Large intestine (tissue), 3 donors: ENCODE results near the gene TRAF3. TPM values are rescaled to one million over a fixed set of nuclear protein-coding genes. Genes with fewer than 3 reads are reported as not detected.
A peak's percentile ranks its signal among the peaks of the same experiment; 100 is the strongest.

ENCODE experiments used
- DNase-seq, 2 donors: peaks; one replicate each; pipeline versions ENCODE4 v3.0.0 to v3.0.0-alpha.2; 2013
- H3K27ac ChIP-seq: one replicate; pipeline ENCODE4 v1.5.1; 2013; ENCODE audit warnings: low read length
- H3K27me3 ChIP-seq: 2 replicates; pipeline ENCODE4 v1.6.1; 2013; ENCODE audit warnings: low read length; ENCODE audit not compliant: control insufficient read depth, insufficient read depth
- H3K36me3 ChIP-seq: 2 replicates; pipeline ENCODE4 v1.6.1; 2013; ENCODE audit warnings: low read length; ENCODE audit not compliant: control insufficient read depth, insufficient read depth
- H3K4me1 ChIP-seq: one replicate; pipeline ENCODE4 v1.6.1; 2013; ENCODE audit warnings: low read length; ENCODE audit not compliant: control insufficient read depth, insufficient read depth
- H3K4me3 ChIP-seq: one replicate; pipeline ENCODE4 v1.5.1; 2013; ENCODE audit warnings: low read length
- H3K9me3 ChIP-seq: one replicate; pipeline ENCODE4 v1.6.1; 2013; ENCODE audit warnings: mild to moderate bottlenecking, low read depth, low read length, moderate library complexity; ENCODE audit not compliant: control insufficient read depth
- WGBS: methylation state at CpG from one replicate; pipeline ENCODE4 v1.1.5; 2013; ENCODE audit warnings: low lambda C conversion rate; ENCODE audit not compliant: insufficient coverage; 5-methylcytosine and 5-hydroxymethylcytosine counted together
- polyA plus RNA-seq: library from polyadenylated mRNA; unstranded; fragments of 120-200 nt; gene quantifications from one replicate; pipeline ENCODE4 v1.2.1, GENCODE V29; 2013

The TRAF3 gene
- polyA plus RNA-seq, 1 donor, result 16.3 TPM

GRCh38 chr14:102878174-102878969, 101.1 kb downstream of the TRAF3 start:
- WGBS, result no CpG with 5 or more reads among the region's 6 CpGs
- Histone ChIP-seq H3K27me3 (no peaks in the 10 kb centered on the region), H3K36me3 (peaks cover 23% of the 10 kb centered on the region), H3K4me3 (no peak overlapping the region), H3K9me3 (no peaks in the 10 kb centered on the region), H3K4me1 (peaks cover 28% of the 10 kb centered on the region), H3K27ac (peak overlapping the region; percentile 44)
- peak; percentile 31 to 59 for DNase-seq

- H3K4me3 ChIP-seq, result no peak overlapping the region
- H3K27ac ChIP-seq, result peak overlapping the region; percentile 44
- H3K9me3 ChIP-seq, result no peaks in the 10 kb centered on the region
- peak; percentile 60 to 68 for DNase-seq
- H3K27me3 ChIP-seq, result no peaks in the 10 kb centered on the region
- H3K4me1 ChIP-seq, result peaks cover 28% of the 10 kb centered on the region
- no CpG with 5 or more reads among the region's 6 CpGs for WGBS
- peaks cover 23% of the 10 kb centered on the region for H3K36me3 ChIP-seq
Measured at GRCh38 chr14:102878970-102879460, 101.8 kb downstream of the TRAF3 start.

DNA sequence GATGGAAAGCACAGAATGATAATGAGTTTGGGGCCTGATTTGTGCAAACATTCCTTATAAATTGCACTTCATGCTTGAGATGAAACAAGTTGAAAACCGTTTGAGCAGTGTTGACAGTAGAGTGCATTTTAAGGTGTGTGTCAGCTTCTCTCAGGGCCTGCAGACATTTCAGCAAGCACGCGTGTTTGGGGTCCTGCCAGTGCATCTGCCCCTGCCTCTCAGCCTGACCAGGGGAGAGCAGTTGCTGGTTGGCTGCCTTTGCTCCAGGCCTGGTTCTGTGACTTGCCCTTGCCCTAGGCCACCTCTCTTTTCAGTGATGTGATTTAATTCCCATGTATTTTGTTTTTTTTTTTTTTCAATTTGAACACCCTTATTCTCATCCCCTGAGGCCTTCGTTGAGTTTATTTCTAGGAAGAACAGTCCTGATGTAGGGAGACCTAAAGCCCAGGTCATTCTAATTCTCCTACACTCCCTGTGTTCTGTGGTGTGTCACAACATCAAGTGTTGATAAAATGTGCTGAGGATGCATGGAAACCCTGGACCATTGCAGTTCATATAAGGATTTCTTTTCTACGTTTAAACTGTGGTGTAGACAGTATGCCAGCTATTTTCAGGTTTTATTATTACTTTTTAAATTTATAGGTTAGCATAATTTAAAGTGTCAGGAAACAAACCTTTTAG, 105.1 kb downstream of the TRAF3 start:
- Histone ChIP-seq H3K27ac (peak overlapping the region; percentile 79), H3K27me3 (no peaks in the 10 kb centered on the region), H3K4me3 (no peak overlapping the region), H3K9me3 (no peaks in the 10 kb centered on the region), H3K36me3 (peaks cover 12% of the 10 kb centered on the region), H3K4me1 (peaks cover 40% of the 10 kb centered on the region)
- 100% methylated on average over 1 of the region's 5 CpGs for WGBS
- no peak for DNase-seq

DNA sequence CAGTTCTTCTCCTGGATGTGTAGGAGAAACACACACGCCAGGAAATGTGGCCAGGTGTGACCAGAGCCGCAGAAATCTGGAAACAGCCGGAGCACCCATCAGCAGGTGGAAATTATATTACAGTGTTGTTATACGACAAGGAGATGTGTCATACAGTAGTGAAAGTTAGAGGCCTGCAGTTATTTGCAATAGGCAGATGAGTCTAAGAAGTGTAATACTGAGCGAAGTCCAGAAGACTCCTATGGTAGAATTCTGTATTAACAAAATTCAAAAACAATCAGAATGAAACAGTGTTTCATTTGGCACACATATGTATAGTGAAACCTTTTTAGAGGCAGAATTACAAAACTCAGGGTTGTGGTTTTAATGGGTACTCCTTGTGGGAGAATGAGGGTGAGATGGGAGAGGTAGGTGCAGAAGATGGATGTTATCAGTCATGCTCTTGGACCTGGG, 105.9 kb downstream of the TRAF3 start:
- WGBS, result no CpG with 5 or more reads among the region's 5 CpGs
- Histone ChIP-seq H3K9me3 (no peaks in the 10 kb centered on the region), H3K36me3 (peaks cover 9% of the 10 kb centered on the region), H3K27ac (peak overlapping the region; percentile 79), H3K4me3 (no peak overlapping the region), H3K4me1 (peaks cover 46% of the 10 kb centered on the region), H3K27me3 (no peaks in the 10 kb centered on the region)
- DNase-seq, result peak; percentile 76 to 88

DNA sequence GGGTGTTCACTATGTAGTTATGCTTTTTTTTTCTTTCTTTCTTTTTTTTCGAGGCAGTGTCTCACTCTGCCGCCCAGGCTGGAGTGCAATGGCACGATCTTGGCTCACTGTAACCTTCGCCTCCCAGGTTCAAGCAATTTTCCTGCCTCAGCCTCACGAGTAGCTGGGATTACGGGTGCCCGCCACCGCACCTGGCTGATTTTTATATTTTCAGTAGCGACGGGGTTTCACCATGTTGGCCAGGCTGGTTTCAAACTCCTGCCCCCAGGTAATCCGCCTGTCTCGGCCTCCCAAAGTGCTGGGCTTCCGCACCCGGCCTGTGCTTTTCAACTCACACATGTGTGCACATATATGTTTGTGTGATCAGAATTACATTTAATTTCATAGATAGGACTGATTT, 106.3 kb downstream of the TRAF3 start:
- peak overlapping the region; percentile 79 for H3K27ac ChIP-seq
- peak in 1 of 2 donors; percentile 28 for DNase-seq

GRCh38 chr14:102885737-102886447, 108.6 kb downstream of the TRAF3 start:
- H3K36me3 ChIP-seq, result peaks cover 13% of the 10 kb centered on the region
- H3K4me3 ChIP-seq, result no peak overlapping the region
- H3K9me3 ChIP-seq, result no peaks in the 10 kb centered on the region
- H3K4me1 ChIP-seq, result peaks cover 40% of the 10 kb centered on the region
- H3K27me3 ChIP-seq, result no peaks in the 10 kb centered on the region
- no CpG with 5 or more reads among the region's 22 CpGs for WGBS
- peak overlapping the region; percentile 78 for H3K27ac ChIP-seq
- peak; percentile 64 to 76 for DNase-seq

More for the DNA sequence above, 106.3 kb downstream of the TRAF3 start:
- H3K27me3 ChIP-seq, result no peaks in the 10 kb centered on the region
- no peaks in the 10 kb centered on the region for H3K9me3 ChIP-seq
- H3K4me1 ChIP-seq, result peaks cover 50% of the 10 kb centered on the region
- peaks cover 12% of the 10 kb centered on the region for H3K36me3 ChIP-seq
- no peak overlapping the region for H3K4me3 ChIP-seq
- no CpG with 5 or more reads among the region's 14 CpGs for WGBS

GRCh38 chr14:102888748-102889147, 111.5 kb downstream of the TRAF3 start:
- Histone ChIP-seq H3K9me3 (no peaks in the 10 kb centered on the region), H3K27me3 (no peaks in the 10 kb centered on the region), H3K4me3 (no peak overlapping the region), H3K36me3 (peaks cover 19% of the 10 kb centered on the region), H3K4me1 (peaks cover 32% of the 10 kb centered on the region), H3K27ac (no peak overlapping the region)
- WGBS, result no CpG with 5 or more reads among the region's 1 CpG
- no peak for DNase-seq

DNA sequence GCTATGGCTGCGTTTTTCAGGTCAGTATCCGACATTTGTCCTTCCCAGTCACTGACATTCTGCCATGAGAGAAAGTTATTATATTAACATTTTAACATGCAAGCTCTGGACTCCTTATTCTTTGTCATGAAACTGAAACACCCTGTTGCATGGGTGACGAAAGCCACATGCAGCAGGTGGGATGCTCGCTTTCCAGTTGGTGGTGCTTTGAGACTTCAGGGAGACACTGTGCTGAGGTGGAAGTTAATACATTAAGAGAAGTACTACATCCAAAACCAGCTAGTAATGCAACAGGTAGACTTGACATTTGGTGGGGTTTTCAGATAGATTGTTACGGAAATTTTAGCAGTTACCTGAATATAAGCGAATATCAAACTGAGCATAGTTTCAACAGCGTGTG, 112.4 kb downstream of the TRAF3 start:
- peaks cover 27% of the 10 kb centered on the region for H3K4me1 ChIP-seq
- no peak overlapping the region for H3K27ac ChIP-seq
- H3K27me3 ChIP-seq, result no peaks in the 10 kb centered on the region
- H3K9me3 ChIP-seq, result no peaks in the 10 kb centered on the region
- WGBS, result no CpG with 5 or more reads among the region's 7 CpGs
- DNase-seq, result no peak
- H3K36me3 ChIP-seq, result peaks cover 23% of the 10 kb centered on the region
- no peak overlapping the region for H3K4me3 ChIP-seq

GRCh38 chr14:102891111-102891510, 113.9 kb downstream of the TRAF3 start:
- Histone ChIP-seq H3K36me3 (peaks cover 35% of the 10 kb centered on the region), H3K27me3 (no peaks in the 10 kb centered on the region), H3K4me3 (no peak overlapping the region), H3K9me3 (no peaks in the 10 kb centered on the region), H3K27ac (no peak overlapping the region), H3K4me1 (peaks cover 25% of the 10 kb centered on the region)
- WGBS, result 87% methylated on average over 3 of the region's 15 CpGs
- no peak for DNase-seq

GRCh38 chr14:102891556-102891955, 114.3 kb downstream of the TRAF3 start:
- no peak for DNase-seq
- Histone ChIP-seq H3K27me3 (no peaks in the 10 kb centered on the region), H3K9me3 (no peaks in the 10 kb centered on the region), H3K4me3 (no peak overlapping the region), H3K27ac (no peak overlapping the region), H3K36me3 (peaks cover 35% of the 10 kb centered on the region), H3K4me1 (peaks cover 21% of the 10 kb centered on the region)
- WGBS, result 82% methylated on average over 2 of the region's 4 CpGs
